GM18520 (cell line): ENCODE results near the gene PCBD1.

Source experiments
- ATAC-seq: cut with Tn5 transposase; IDR thresholded peaks from one replicate; pipeline ENCODE4 v1.9.1; 2021; ENCODE audit not compliant: unreplicated experiment

Gene PCBD1

DNA sequence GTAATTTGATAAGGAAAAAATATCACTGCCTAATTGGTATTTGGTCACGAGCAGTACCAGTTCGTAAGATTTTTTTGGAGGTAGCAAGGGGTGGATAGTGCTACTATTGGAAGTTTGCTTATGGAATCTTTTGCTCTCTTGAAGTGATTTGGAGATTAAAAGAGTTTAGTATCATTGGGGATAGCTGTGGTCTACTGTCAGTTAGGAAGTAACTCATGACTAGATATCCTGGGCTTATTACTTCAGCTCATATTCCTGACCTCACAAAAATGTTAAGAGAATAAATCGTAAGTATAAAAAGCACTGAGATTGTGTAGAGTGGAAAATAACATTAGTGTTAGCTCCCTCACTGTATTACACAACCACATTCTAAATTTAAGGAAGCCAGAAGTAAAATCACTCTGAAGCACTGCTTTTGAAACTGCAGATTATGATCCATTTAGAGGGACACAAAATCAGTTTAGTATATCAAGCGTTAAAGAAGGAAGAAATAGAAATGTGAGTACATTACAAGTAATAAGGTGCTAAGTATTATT lies 50.0 kb downstream of the PCBD1 start:
- ATAC-seq: no peak

DNA sequence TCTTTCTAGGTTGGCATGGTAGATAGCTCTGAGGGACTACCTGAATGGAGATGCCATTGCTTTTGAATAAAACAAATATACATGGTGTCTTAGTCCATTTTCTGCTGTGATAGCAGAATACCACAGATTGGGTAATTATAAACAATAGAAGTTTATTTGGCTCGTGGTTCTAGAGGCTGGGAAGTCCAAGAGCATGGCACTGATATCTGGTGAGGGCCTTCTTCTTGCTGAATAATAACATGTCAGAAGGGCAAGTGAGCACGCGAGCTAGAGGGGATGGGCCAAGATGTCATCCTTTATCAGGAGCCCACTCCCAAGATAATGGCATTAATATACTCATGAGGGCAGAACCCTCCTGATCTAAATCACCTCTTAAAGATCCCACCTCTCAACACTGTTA lies 50.7 kb downstream of the PCBD1 start:
- ATAC-seq: no peak

DNA sequence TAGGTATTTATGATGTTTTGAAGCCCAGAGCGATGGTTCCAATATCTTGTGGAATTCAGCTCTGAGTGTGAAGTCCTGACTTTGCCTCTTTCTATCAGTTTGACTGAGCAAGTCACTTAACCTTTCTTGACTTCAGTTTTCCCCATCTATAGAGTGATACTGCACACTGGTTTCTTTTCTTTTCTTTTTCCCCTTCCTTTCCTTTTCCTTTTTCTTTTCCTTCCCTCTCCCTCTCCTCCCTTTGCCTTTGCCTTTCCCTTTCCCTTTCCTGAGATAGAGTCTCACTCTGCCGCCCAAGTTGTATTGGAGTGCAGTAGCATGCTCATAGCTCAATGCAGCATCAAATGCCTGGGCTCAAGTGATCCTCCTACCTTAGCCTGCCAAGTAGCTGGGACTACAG lies 52.0 kb downstream of the PCBD1 start:
- ATAC-seq: no peak

DNA sequence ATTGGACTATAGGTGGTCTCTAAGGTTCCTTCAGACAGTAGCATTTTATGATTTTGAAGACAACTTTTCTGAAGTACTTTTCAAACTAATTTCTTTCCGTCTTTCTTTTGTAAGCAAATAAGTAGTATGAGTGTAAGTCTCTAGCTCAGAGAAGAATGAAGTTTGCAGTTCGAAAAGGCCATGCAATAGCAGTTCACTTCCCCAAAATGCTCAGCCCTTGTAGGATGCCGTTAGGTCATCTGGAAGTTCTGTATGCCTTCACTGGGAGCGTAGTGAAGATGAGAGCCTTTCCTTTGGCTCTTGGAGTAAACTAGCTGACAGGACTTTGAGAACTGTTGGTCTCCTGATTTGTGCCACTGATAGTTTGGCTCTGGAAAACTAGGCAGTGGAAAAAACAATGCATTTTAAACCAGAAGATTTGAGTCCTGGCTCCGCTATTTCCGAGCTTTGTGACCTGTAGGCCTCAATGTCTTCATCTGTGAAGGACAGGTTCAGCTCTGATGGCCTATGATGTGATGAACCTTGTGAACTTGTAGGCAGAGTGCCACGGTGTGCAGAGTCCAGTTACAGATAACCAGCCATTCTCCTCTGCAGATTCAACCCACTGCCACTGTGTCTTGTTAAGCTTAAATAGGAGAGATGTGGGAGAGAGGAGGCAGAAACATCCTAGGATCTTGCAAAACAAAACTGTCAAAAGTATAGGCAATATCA lies 53.8 kb downstream of the PCBD1 start:
- ATAC-seq: no peak

DNA sequence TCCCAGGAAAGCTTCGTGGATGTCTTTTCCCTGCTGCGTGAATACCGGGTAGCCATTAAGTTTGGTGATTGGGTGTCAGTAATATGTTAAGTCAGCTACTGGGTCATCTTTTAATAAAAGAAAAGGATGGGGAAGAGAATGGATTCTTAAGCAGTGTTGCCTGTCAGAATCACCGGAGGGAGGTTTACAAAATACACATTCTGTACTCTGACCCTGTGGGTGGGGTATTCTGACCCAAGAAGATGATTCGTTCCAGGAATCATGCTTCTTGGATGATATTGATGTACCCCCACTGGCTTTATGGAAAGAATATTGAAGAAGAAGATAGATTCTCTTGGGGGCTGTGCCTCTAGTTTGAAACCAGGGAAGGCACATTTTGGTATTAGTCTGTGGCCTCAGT lies 54.3 kb downstream of the PCBD1 start:
- no peak for ATAC-seq

DNA sequence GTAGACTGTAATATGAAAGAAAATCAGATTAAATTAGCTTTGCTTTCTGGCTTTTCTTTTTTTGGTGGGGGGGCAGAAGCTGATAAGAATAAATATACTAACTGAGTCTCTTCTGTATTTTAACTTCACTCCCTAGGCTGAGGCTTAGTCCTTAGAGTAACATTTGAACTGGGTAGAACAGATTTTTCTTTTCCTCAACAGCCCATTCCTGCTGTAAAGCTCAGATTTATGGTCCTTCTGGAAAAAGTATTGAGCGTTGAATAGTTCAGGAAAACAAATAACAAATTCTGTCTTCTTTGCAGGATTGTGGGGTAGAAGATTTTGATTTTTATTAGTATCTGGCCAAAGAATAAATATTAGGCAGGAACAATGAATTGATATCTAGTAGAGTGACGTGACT lies 54.8 kb downstream of the PCBD1 start:
- no peak for ATAC-seq
